ENCODE measurements around the gene NT5C3A. TPM values are rescaled to one million over a fixed set of nuclear protein-coding genes. Genes with fewer than 3 reads are reported as not detected.

Gene NT5C3A
- total RNA-seq, 1 donor from 2014 or later: 31.3 TPM

DNA sequence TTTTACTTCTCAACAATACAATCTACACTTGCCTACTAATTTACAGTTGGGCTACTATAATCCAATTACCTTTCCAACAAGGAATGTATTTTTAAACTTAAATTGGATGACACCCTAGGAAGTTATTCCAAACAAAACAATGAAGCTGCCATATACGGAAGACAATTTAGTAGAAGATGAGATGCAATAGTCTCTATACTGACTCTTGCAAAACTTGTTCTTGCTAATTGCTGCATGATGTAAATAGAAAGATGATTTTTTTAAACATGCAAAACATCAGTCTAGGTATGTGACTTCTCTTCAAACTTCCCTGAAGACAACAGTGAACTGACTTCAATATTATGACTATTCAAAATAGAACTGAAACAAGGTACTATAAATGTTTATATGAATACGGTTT is 17.6 kb downstream of the NT5C3A start:
- Histone ChIP-seq H3K36me3 (ENCODE audit: control insufficient read depth in 3 of 3, insufficient read depth in 3 of 3, low read length in 3 of 3) (no peaks in the 10 kb centered on the region), H3K9me3 (ENCODE audit: control insufficient read depth in 3 of 3, low read length in 3 of 3) (no peaks in the 10 kb centered on the region), H3K27ac (ENCODE audit: low read depth, low read length) (no peak overlapping the region), H3K9ac (ENCODE audit: low read depth in 1 of 3, low read length in 3 of 3) (no peak overlapping the region), H3K4me3 (ENCODE audit: low read length in 3 of 3) (no peak overlapping the region), H3K4me1 (ENCODE audit: control insufficient read depth in 3 of 3, insufficient read depth in 3 of 3, low read length in 3 of 3) (peaks cover 11 to 22% (median 13%) of the 10 kb centered on the region in 3 donors), H3K27me3 (ENCODE audit: control insufficient read depth in 3 of 3, insufficient read depth in 3 of 3, low read length in 3 of 3) (no peaks in the 10 kb centered on the region)

- no peak overlapping the region for H3K4me3 ChIP-seq (ENCODE audit: low read length in 3 of 3)
- no peaks in the 10 kb centered on the region for H3K9me3 ChIP-seq (ENCODE audit: control insufficient read depth in 3 of 3, low read length in 3 of 3)
- H3K27me3 ChIP-seq (ENCODE audit: control insufficient read depth in 3 of 3, insufficient read depth in 3 of 3, low read length in 3 of 3): no peaks in the 10 kb centered on the region
- peaks cover 10 to 19% (median 12%) of the 10 kb centered on the region in 3 donors for H3K4me1 ChIP-seq (ENCODE audit: control insufficient read depth in 3 of 3, insufficient read depth in 3 of 3, low read length in 3 of 3)
- no peak overlapping the region for H3K9ac ChIP-seq (ENCODE audit: low read depth in 1 of 3, low read length in 3 of 3)
- no peak overlapping the region for H3K27ac ChIP-seq (ENCODE audit: low read depth, low read length)
- no peaks in the 10 kb centered on the region for H3K36me3 ChIP-seq (ENCODE audit: control insufficient read depth in 3 of 3, insufficient read depth in 3 of 3, low read length in 3 of 3)
Observed at GRCh38 chr7:33044401-33044718, 18.2 kb downstream of the NT5C3A start.

- Histone ChIP-seq H3K4me1 (ENCODE audit: control insufficient read depth in 3 of 3, insufficient read depth in 3 of 3, low read length in 3 of 3) (peaks cover 10 to 19% (median 14%) of the 10 kb centered on the region in 3 donors), H3K27ac (ENCODE audit: low read depth, low read length) (peak overlapping the region; percentile 10), H3K27me3 (ENCODE audit: control insufficient read depth in 3 of 3, insufficient read depth in 3 of 3, low read length in 3 of 3) (no peaks in the 10 kb centered on the region), H3K36me3 (ENCODE audit: control insufficient read depth in 3 of 3, insufficient read depth in 3 of 3, low read length in 3 of 3) (no peaks in the 10 kb centered on the region), H3K9ac (ENCODE audit: low read depth in 1 of 3, low read length in 3 of 3) (no peak overlapping the region), H3K4me3 (ENCODE audit: low read length in 3 of 3) (peak overlapping the region in 1 of 3 donors; percentile 37), H3K9me3 (ENCODE audit: control insufficient read depth in 3 of 3, low read length in 3 of 3) (no peaks in the 10 kb centered on the region)
Observed at GRCh38 chr7:33043501-33044400, 18.8 kb downstream of the NT5C3A start.

- H3K4me3 ChIP-seq (ENCODE audit: low read length in 3 of 3): peak overlapping the region in 1 of 3 donors; percentile 89
- H3K27me3 ChIP-seq (ENCODE audit: control insufficient read depth in 3 of 3, insufficient read depth in 3 of 3, low read length in 3 of 3): no peaks in the 10 kb centered on the region
- H3K27ac ChIP-seq (ENCODE audit: low read depth, low read length): no peak overlapping the region
Observed at GRCh38 chr7:33041631-33042428, 20.7 kb downstream of the NT5C3A start.

GRCh38 chr7:33040803-33041516 is 21.6 kb downstream of the NT5C3A start:
- peak overlapping the region; percentile 65 to 89 (median 72) for H3K4me3 ChIP-seq (ENCODE audit: low read length in 3 of 3)
- no peaks in the 10 kb centered on the region for H3K36me3 ChIP-seq (ENCODE audit: control insufficient read depth in 3 of 3, insufficient read depth in 3 of 3, low read length in 3 of 3)
- no peaks in the 10 kb centered on the region for H3K9me3 ChIP-seq (ENCODE audit: control insufficient read depth in 3 of 3, low read length in 3 of 3)
- peak overlapping the region; percentile 79 to 88 (median 85) for H3K9ac ChIP-seq (ENCODE audit: low read depth in 1 of 3, low read length in 3 of 3)
- no peaks in the 10 kb centered on the region for H3K27me3 ChIP-seq (ENCODE audit: control insufficient read depth in 3 of 3, insufficient read depth in 3 of 3, low read length in 3 of 3)
- H3K27ac ChIP-seq (ENCODE audit: low read depth, low read length): peak overlapping the region; percentile 17
- H3K4me1 ChIP-seq (ENCODE audit: control insufficient read depth in 3 of 3, insufficient read depth in 3 of 3, low read length in 3 of 3): peaks cover 10 to 23% (median 14%) of the 10 kb centered on the region in 3 donors

More at GRCh38 chr7:33041631-33042428, 20.7 kb downstream of the NT5C3A start:
- Histone ChIP-seq H3K4me1 (ENCODE audit: control insufficient read depth in 3 of 3, insufficient read depth in 3 of 3, low read length in 3 of 3) (peaks cover 10 to 23% (median 14%) of the 10 kb centered on the region in 3 donors), H3K36me3 (ENCODE audit: control insufficient read depth in 3 of 3, insufficient read depth in 3 of 3, low read length in 3 of 3) (no peaks in the 10 kb centered on the region), H3K9me3 (ENCODE audit: control insufficient read depth in 3 of 3, low read length in 3 of 3) (no peaks in the 10 kb centered on the region), H3K9ac (ENCODE audit: low read depth in 1 of 3, low read length in 3 of 3) (no peak overlapping the region)

GRCh38 chr7:33039903-33040292 is 22.7 kb downstream of the NT5C3A start:
- peaks cover 10 to 21% (median 12%) of the 10 kb centered on the region in 3 donors for H3K4me1 ChIP-seq (ENCODE audit: control insufficient read depth in 3 of 3, insufficient read depth in 3 of 3, low read length in 3 of 3)
- H3K27me3 ChIP-seq (ENCODE audit: control insufficient read depth in 3 of 3, insufficient read depth in 3 of 3, low read length in 3 of 3): no peaks in the 10 kb centered on the region
- H3K9ac ChIP-seq (ENCODE audit: low read depth in 1 of 3, low read length in 3 of 3): peak overlapping the region; percentile 79 to 88 (median 85)
- H3K36me3 ChIP-seq (ENCODE audit: control insufficient read depth in 3 of 3, insufficient read depth in 3 of 3, low read length in 3 of 3): no peaks in the 10 kb centered on the region
- H3K27ac ChIP-seq (ENCODE audit: low read depth, low read length): peak overlapping the region; percentile 80
- H3K4me3 ChIP-seq (ENCODE audit: low read length in 3 of 3): peak overlapping the region; percentile 61 to 89 (median 72)
- H3K9me3 ChIP-seq (ENCODE audit: control insufficient read depth in 3 of 3, low read length in 3 of 3): no peaks in the 10 kb centered on the region

GRCh38 chr7:33039257-33039902 is 23.2 kb downstream of the NT5C3A start:
- peaks cover 10 to 18% (median 12%) of the 10 kb centered on the region in 3 donors for H3K4me1 ChIP-seq (ENCODE audit: control insufficient read depth in 3 of 3, insufficient read depth in 3 of 3, low read length in 3 of 3)
- H3K36me3 ChIP-seq (ENCODE audit: control insufficient read depth in 3 of 3, insufficient read depth in 3 of 3, low read length in 3 of 3): no peaks in the 10 kb centered on the region
- H3K27ac ChIP-seq (ENCODE audit: low read depth, low read length): peak overlapping the region; percentile 80
- H3K4me3 ChIP-seq (ENCODE audit: low read length in 3 of 3): peak overlapping the region; percentile 61 to 89 (median 72)
- no peaks in the 10 kb centered on the region for H3K9me3 ChIP-seq (ENCODE audit: control insufficient read depth in 3 of 3, low read length in 3 of 3)
- no peaks in the 10 kb centered on the region for H3K27me3 ChIP-seq (ENCODE audit: control insufficient read depth in 3 of 3, insufficient read depth in 3 of 3, low read length in 3 of 3)
- H3K9ac ChIP-seq (ENCODE audit: low read depth in 1 of 3, low read length in 3 of 3): peak overlapping the region; percentile 79 to 88 (median 85)

- Histone ChIP-seq H3K27me3 (ENCODE audit: control insufficient read depth in 3 of 3, insufficient read depth in 3 of 3, low read length in 3 of 3) (no peaks in the 10 kb centered on the region), H3K4me1 (ENCODE audit: control insufficient read depth in 3 of 3, insufficient read depth in 3 of 3, low read length in 3 of 3) (peaks cover 8 to 15% (median 8%) of the 10 kb centered on the region in 3 donors), H3K27ac (ENCODE audit: low read depth, low read length) (peak overlapping the region; percentile 80), H3K4me3 (ENCODE audit: low read length in 3 of 3) (peak overlapping the region; percentile 61 to 89 (median 72)), H3K36me3 (ENCODE audit: control insufficient read depth in 3 of 3, insufficient read depth in 3 of 3, low read length in 3 of 3) (no peaks in the 10 kb centered on the region), H3K9ac (ENCODE audit: low read depth in 1 of 3, low read length in 3 of 3) (peak overlapping the region; percentile 79 to 88 (median 85)), H3K9me3 (ENCODE audit: control insufficient read depth in 3 of 3, low read length in 3 of 3) (no peaks in the 10 kb centered on the region)
Observed at GRCh38 chr7:33038639-33039038, 23.9 kb downstream of the NT5C3A start.

DNA sequence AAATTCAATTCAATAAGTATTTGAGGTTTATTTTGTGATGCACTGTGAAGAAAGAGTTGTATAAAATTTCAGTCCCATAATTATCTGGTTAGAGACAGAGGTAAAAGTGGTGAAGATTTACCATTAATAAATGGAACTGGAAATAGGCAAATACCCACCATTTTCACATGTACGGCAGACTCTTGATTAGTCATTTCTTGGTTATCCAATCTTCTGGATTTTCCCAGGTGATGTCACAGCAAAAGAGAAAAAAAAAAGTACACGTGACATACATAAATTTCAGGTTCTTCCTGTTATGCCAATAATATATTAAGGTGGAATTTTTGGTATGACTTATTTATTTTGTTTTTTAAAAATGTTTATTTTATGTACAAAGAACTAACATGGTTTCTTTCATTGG is 26.8 kb downstream of the NT5C3A start:
- no peak overlapping the region for H3K9ac ChIP-seq (ENCODE audit: low read depth in 1 of 3, low read length in 3 of 3)
- no peak overlapping the region for H3K4me3 ChIP-seq (ENCODE audit: low read length in 3 of 3)
- H3K27ac ChIP-seq (ENCODE audit: low read depth, low read length): no peak overlapping the region
- H3K27me3 ChIP-seq (ENCODE audit: control insufficient read depth in 3 of 3, insufficient read depth in 3 of 3, low read length in 3 of 3): no peaks in the 10 kb centered on the region
- peaks cover 1 to 9% (median 3%) of the 10 kb centered on the region in 3 donors for H3K4me1 ChIP-seq (ENCODE audit: control insufficient read depth in 3 of 3, insufficient read depth in 3 of 3, low read length in 3 of 3)
- no peaks in the 10 kb centered on the region for H3K9me3 ChIP-seq (ENCODE audit: control insufficient read depth in 3 of 3, low read length in 3 of 3)
- H3K36me3 ChIP-seq (ENCODE audit: control insufficient read depth in 3 of 3, insufficient read depth in 3 of 3, low read length in 3 of 3): no peaks in the 10 kb centered on the region

All from skeletal muscle tissue (tissue), 4 donors.